ENCODE data around the gene OOSP3.
"Not testable (repeated sequence)": the region's sequence is repeated elsewhere in the genome, so short reads cannot be mapped to it uniquely, and the experiment has no call there.

The OOSP3 gene

GRCh38 chr11:59846556-59846955 lies 32.0 kb upstream of the OOSP3 start:
- DNase-seq (ENCODE audit: low spot score), result no peak
- no peak for TF ChIP-seq CTCF (IDR thresholded peaks at IDR 0.05; ENCODE audit: extremely low read depth, missing control alignments)

GRCh38 chr11:59847626-59848025 lies 31.0 kb upstream of the OOSP3 start:
- no peak for TF ChIP-seq CTCF (IDR thresholded peaks at IDR 0.05; ENCODE audit: extremely low read depth, missing control alignments)
- no peak for DNase-seq (ENCODE audit: low spot score)

- not testable (repeated sequence) for DNase-seq (ENCODE audit: low spot score)
Observed at GRCh38 chr11:59848439-59848838, 30.1 kb upstream of the OOSP3 start.

GRCh38 chr11:59849129-59849528 lies 29.5 kb upstream of the OOSP3 start:
- DNase-seq (ENCODE audit: low spot score), result no peak
- TF ChIP-seq CTCF (IDR thresholded peaks at IDR 0.05; ENCODE audit: extremely low read depth, missing control alignments), result no peak

GRCh38 chr11:59849551-59849950 lies 29.0 kb upstream of the OOSP3 start:
- DNase-seq (ENCODE audit: low spot score), result not testable (repeated sequence)

GRCh38 chr11:59851416-59851815 lies 27.2 kb upstream of the OOSP3 start:
- DNase-seq (ENCODE audit: low spot score), result not testable (repeated sequence)

GRCh38 chr11:59854871-59855270 lies 23.7 kb upstream of the OOSP3 start:
- TF ChIP-seq CTCF (IDR thresholded peaks at IDR 0.05; ENCODE audit: extremely low read depth, missing control alignments), result no peak

GRCh38 chr11:59857439-59858434 lies 20.8 kb upstream of the OOSP3 start:
- no peak for DNase-seq (ENCODE audit: low spot score)
- TF ChIP-seq CTCF (IDR thresholded peaks at IDR 0.05; ENCODE audit: extremely low read depth, missing control alignments), result no peak

More at GRCh38 chr11:59854871-59855270, 23.7 kb upstream of the OOSP3 start:
- no peak for DNase-seq (ENCODE audit: low spot score)

GRCh38 chr11:59859673-59860072 lies 18.9 kb upstream of the OOSP3 start:
- no peak for TF ChIP-seq CTCF (IDR thresholded peaks at IDR 0.05; ENCODE audit: extremely low read depth, missing control alignments)
- DNase-seq (ENCODE audit: low spot score), result no peak
